Stimulated activated CD4-positive, alpha-beta T cell treated with anti-CD3 and anti-CD28 coated beads, Interleukin-15, amount 100 ng/mL, for 48 hours (primary cell): ENCODE measurements around the gene CFAP74.

ENCODE experiments used
- DNase-seq, 2 donors: peaks; one replicate each; pipeline ENCODE4 v3.0.0-alpha.2; 2020; ENCODE audit warnings: low read depth in 2 of 2

Gene CFAP74

GRCh38 chr1:1879942-1880341 is 123.6 kb downstream of the CFAP74 start:
- DNase-seq, result no peak

- DNase-seq, result no peak
Observed at GRCh38 chr1:1877865-1878436, 125.6 kb downstream of the CFAP74 start.

- DNase-seq, result no peak
Observed at GRCh38 chr1:1876335-1876930, 127.2 kb downstream of the CFAP74 start.

- peak; percentile 28 to 33 for DNase-seq
Observed at GRCh38 chr1:1875932-1876331, 127.7 kb downstream of the CFAP74 start.

GRCh38 chr1:1874901-1875300 is 128.7 kb downstream of the CFAP74 start:
- DNase-seq, result no peak

GRCh38 chr1:1873186-1873585 is 130.4 kb downstream of the CFAP74 start:
- no peak for DNase-seq

GRCh38 chr1:1872329-1872994 is 131.1 kb downstream of the CFAP74 start:
- DNase-seq, result no peak
